ENCODE measurements around the gene TRMT112. TPM values are rescaled to one million over a fixed set of nuclear protein-coding genes. Genes with fewer than 3 reads are reported as not detected.

TRMT112 gene
- total RNA-seq, 8 experiments from 2014 or later, result 169 to 349 (median 254) TPM

DNA sequence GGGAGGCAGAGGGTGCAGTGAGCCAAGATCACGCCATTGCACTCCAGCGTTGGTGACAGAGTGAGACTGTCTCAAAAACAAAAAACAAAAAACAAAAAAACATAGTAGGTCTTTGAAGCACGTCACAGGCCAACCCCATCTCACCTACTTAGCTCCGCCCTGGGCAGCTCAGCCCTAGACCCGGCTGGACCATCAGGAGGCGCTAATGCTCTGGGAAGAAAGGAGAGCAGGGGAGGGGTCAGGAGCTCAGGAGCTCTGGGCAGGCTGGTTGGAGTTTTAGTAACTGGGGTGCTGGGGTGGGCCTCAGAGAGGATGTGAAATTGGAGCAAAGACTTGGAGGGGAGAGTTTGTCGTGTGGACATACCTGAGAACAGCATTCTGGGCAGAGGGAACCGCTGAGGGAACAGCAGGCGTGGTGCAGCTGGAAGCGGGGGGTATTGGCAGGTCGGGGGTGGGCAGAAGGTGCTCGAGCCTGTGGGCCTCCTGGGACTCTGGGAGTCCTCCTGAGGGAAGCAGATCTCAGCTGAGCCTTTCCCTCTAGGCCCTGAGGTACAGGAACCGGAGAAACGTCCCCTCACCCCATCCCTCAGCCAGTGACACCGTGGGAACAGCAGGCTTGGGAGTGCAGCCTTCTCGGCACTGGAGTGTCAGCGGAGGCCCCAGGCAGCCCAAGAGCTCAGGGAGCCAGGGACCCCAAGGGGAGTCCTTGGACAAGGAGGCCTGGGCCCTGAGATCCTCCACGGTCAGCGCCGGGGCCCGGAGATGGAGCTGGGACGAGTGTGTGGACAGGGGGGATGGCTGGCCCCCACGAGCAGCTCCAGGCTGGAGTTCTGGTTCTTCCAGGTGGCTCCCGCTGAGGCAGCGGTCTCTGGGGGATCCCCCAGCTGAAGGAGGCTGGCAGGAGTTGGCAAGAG, 39.4 kb upstream of the TRMT112 start:
- WGBS, 10 experiments, result 40 to 100% (median 84%) methylated on average over 1 to 6 of the region's 25 CpGs; no CpG with 5 or more reads in 5 of the 10 experiments
- in situ Hi-C loops (cut with MboI; ENCODE audit: low pct_unique_long_range_greater_than_20kb in 2 of 9, low sequenced_read_pairs in 9 of 9, unreplicated experiment in 9 of 9), result no loop called here
- Histone ChIP-seq H3K4me1 (replicated peaks in 1 of 2) (peaks cover 28 to 45% of the 10 kb centered on the region in 2 donors), H3K4me3 (no peak overlapping the region), H3K27ac (no peak overlapping the region)
- peak in 3 of 8 experiments; percentile 2 to 8 (median 4) for ATAC-seq (replicated peaks in 6 of 8)

DNA sequence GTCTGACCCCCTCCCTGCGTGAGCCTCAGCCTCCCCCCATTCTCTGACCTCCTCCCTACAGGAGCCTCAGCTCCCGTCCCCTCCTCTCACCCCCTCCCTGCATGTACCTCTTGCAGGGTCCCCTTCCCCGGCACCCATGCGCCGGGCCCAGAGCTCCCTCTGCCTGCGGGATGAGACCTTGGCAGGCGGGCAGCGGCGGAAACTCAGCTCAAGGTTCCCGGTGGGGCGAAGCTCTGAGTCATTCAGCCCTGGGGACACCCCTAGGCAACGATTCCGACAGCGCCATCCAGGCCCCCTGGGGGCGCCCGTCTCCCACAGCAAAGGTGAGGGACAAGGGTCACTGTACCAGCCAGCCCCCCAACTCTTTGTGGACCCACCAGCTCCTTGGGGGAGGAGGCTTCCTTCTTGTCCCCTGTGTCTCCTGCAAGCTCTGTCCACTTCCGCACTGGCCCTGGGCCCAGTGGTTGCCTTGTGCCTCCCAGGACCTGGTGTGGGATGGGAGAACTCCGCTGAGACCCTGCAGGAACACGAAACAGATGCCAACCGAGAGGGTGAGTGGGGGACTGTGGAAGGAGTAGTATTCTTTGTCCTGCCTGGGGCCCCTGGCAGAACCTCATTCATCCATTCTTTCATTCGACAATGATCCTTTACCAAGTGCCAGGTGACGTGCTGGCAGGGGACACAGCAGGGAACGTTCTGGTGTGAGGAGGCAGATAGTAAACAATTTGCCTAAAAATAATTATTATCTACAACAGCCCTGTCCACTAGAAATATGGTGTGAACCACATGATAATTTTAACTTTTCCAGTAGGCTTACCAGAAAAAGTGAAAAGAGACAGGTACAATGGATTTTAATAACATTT, 38.0 kb upstream of the TRMT112 start:
- 30 to 88% (median 67%) methylated on average over 1 to 8 of the region's 23 CpGs; no CpG with 5 or more reads in 3 of the 10 experiments for WGBS, 10 experiments
- Histone ChIP-seq H3K4me1 (replicated peaks in 1 of 2) (peaks cover 31 to 50% of the 10 kb centered on the region in 2 donors), H3K4me3 (peak overlapping the region in 2 of 5 donors; percentile 2 to 5), H3K27ac (peak overlapping the region in 1 of 2 donors; percentile 54)
- ATAC-seq (replicated peaks in 6 of 8), result peak; percentile 23 to 76 (median 68)
- in situ Hi-C loops (cut with MboI; ENCODE audit: low pct_unique_long_range_greater_than_20kb in 2 of 9, low sequenced_read_pairs in 9 of 9, unreplicated experiment in 9 of 9), result no loop called here

DNA sequence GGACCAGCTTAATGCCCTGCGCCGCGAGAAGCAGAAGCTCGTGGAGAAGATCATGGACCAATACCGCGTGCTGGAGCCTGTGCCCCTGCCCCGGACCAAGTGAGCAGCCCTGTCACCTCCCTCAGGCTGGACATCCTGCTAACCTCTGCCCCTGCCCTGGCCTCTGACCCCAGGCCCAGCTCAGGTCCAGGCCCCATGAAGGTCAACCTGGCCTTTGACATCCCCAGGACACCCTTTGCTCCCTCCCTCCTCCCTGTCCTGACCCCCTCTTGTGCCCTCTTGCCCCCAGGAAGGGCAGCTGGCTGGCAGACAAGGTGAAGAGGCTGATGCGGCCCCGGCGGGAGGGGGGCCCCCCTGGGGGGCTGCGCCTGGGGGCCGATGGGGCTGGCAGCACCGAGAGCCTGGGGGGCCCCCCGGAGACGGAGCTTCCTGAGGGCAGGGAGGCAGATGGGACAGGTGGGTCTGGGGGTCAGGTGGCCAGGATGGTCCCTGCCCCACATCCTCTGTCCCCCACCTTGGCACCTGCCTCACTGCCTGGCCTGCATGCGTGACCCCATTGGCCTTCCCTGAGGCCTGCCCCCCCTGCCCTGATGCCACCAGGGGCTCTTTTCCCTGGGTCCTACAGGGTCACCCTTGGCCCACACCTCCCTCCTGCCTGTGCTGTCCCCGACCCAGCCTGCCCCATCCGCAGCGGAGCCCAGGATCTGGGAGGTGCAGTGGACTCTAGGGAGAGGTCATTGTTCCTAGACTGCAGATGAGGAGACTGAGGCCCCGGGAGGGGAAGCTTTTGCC, 36.6 kb upstream of the TRMT112 start:
- no peak overlapping the region for H3K4me3 ChIP-seq
- peaks cover 22 to 40% of the 10 kb centered on the region in 2 donors for H3K4me1 ChIP-seq (replicated peaks in 1 of 2)
- H3K27ac ChIP-seq, result peak overlapping the region in 1 of 2 donors; percentile 18
- no peak for ATAC-seq (replicated peaks in 6 of 8)
- 87% methylated on average over 3 of the region's 20 CpGs; no CpG with 5 or more reads in 9 of the 10 experiments for WGBS, 10 experiments
- in situ Hi-C loops (cut with MboI; ENCODE audit: low pct_unique_long_range_greater_than_20kb in 2 of 9, low sequenced_read_pairs in 9 of 9, unreplicated experiment in 9 of 9), result no loop called here

DNA sequence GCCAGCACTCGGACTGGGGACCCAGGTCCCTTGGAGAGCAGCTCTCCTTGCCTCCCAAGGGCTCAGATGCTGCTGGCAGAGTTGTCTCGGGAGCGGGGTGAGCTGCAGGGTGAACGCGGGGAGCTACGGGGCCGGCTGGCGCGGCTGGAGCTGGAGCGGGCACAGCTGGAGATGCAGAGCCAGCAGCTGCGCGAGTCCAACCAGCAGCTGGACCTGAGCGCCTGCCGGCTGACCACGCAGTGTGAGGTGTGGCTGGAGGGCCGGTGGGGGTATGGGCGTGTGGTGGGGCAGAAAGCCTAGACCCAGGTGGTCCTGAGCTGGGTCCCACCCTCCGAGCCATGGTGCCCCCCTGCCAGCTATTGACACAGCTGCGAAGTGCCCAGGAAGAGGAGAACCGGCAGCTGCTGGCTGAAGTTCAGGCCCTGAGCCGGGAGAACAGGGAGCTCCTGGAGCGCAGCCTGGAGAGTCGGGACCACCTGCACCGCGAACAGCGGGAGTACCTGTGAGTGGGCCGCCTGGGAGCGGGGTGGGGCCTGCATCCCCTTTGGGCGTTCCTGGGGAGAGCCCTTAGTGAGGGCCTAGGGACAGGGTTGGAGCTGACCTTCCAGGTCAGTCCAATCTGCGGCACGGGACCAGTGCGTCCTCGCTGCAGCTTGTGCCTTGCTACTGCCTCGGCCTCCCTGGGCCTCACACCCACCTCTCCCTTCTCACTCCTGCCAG, 35.8 kb upstream of the TRMT112 start:
- no peak overlapping the region for H3K4me3 ChIP-seq
- 60 to 94% (median 83%) methylated on average over 1 to 7 of the region's 34 CpGs; no CpG with 5 or more reads in 7 of the 10 experiments for WGBS, 10 experiments
- no peak for ATAC-seq (replicated peaks in 6 of 8)
- H3K27ac ChIP-seq, result no peak overlapping the region
- in situ Hi-C loops (cut with MboI; ENCODE audit: low pct_unique_long_range_greater_than_20kb in 2 of 9, low sequenced_read_pairs in 9 of 9, unreplicated experiment in 9 of 9), result no loop called here
- H3K4me1 ChIP-seq (replicated peaks in 1 of 2), result peaks cover 22 to 41% of the 10 kb centered on the region in 2 donors

DNA sequence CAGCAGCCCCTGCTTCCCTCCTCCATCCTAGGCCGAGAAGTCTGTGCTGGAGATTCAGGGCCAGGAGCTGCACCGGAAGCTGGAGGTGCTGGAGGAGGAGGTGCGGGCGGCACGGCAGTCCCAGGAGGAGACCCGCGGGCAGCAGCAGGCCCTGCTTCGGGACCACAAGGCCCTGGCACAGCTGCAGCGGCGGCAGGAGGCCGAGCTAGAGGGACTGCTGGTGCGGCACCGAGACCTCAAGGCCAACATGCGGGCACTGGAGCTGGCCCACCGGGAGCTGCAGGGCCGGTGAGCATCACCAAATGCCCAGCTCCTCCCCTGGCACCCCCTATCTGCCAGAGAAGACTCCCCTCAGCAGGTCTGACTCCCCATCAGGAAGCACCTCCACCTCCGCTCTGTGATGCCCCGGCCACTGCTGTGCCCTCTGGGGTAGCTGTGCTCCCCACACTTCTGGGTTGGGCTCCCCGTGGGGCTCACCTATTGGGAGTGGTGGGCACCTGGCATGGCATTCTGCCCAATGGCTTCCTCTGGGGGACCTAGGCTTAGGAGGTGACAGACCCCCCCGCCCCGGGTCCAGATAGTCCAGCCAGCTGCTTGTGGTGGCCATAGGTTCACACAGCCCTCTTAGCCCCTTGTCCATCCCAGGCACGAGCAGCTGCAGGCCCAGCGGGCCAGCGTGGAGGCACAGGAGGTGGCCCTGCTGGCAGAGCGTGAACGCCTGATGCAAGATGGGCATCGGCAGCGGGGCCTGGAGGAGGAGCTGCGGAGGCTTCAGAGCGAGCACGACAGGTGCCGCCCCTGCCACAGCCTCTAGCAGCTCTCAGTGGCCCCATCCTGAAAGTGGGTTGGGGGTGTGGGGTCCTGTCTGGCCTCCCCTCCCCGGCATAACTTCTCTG, 35.0 kb upstream of the TRMT112 start:
- in situ Hi-C loops (cut with MboI; ENCODE audit: low pct_unique_long_range_greater_than_20kb in 2 of 9, low sequenced_read_pairs in 9 of 9, unreplicated experiment in 9 of 9), result no loop called here
- peaks cover 14 to 36% of the 10 kb centered on the region in 2 donors for H3K4me1 ChIP-seq (replicated peaks in 1 of 2)
- ATAC-seq (replicated peaks in 6 of 8), result no peak
- H3K4me3 ChIP-seq, result no peak overlapping the region
- 79 to 100% (median 90%) methylated on average over 1 to 9 of the region's 33 CpGs; no CpG with 5 or more reads in 4 of the 10 experiments for WGBS, 10 experiments
- no peak overlapping the region for H3K27ac ChIP-seq

DNA sequence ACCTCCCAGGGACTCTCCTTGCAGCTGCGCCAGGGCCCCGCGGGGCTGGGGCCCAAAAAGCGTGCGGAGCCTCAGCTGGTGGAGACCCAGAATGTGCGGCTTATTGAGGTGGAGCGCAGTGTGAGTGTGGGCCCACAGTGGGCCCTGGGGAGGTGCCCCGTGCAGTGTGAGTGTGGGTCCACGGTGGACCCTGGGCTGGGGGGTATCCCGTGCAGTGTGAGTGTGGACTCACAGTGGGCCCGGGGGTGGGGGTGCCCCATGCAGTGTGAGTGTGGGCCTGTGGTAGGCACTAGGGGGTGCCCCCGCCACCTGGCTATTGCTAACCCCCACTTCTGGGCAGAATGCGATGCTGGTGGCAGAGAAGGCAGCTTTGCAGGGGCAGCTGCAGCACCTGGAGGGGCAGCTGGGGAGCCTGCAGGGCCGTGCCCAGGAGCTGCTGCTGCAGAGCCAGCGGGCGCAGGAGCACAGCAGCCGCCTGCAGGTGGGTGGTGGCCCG, 33.8 kb upstream of the TRMT112 start:
- no peak overlapping the region for H3K27ac ChIP-seq
- peaks cover 10 to 26% of the 10 kb centered on the region in 2 donors for H3K4me1 ChIP-seq (replicated peaks in 1 of 2)
- no peak overlapping the region for H3K4me3 ChIP-seq
- in situ Hi-C loops (cut with MboI; ENCODE audit: low pct_unique_long_range_greater_than_20kb in 2 of 9, low sequenced_read_pairs in 9 of 9, unreplicated experiment in 9 of 9), result no loop called here
- ATAC-seq (replicated peaks in 6 of 8), result no peak
- whole genome bisulfite sequencing, 10 experiments, result 60 to 100% (median 98%) methylated on average over 1 to 5 of the region's 18 CpGs; no CpG with 5 or more reads in 6 of the 10 experiments

DNA sequence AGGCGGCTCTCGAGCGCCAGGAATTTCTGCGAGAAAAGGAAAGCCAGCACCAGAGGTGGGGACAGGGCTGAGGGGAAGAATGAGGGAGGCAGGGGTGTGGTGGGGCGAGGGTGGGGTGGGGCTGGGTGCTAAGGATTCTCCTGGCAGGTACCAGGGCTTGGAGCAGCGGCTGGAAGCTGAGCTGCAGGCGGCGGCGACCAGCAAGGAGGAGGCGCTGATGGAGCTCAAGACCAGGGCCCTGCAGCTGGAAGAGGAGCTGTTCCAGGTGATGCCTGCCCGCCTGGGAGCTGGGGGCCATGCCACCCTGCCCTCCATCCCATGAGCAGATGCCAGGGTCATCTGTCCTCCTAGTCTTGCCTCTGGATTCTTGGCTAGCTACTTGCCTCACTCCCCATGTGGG, 32.0 kb upstream of the TRMT112 start:
- WGBS, 10 experiments, result 48 to 85% (median 80%) methylated on average over 1 to 4 of the region's 11 CpGs; no CpG with 5 or more reads in 7 of the 10 experiments
- no peak overlapping the region for H3K27ac ChIP-seq
- peaks cover 10 to 23% of the 10 kb centered on the region in 2 donors for H3K4me1 ChIP-seq (replicated peaks in 1 of 2)
- H3K4me3 ChIP-seq, result no peak overlapping the region
- in situ Hi-C loops (cut with MboI; ENCODE audit: low pct_unique_long_range_greater_than_20kb in 2 of 9, low sequenced_read_pairs in 9 of 9, unreplicated experiment in 9 of 9), result no loop called here
- no peak for ATAC-seq (replicated peaks in 6 of 8)

DNA sequence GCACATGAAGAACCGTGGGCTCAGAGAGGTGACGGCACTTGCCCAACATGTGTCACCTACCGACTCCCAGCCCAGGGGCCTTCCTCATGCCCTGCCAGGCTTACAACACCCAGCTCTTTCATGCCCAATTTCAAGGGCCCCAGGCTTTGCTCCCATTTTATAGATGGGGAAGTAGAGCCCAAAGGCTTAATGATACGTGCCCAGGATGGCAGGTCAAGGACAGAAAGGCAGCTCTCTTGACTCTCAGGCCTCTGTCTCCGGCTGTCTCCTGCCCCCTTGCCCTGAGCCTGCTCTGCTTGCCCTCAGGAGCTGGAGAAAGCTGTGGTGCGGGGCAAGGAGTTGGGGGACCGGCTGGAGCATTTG, 31.6 kb upstream of the TRMT112 start:
- WGBS, 10 experiments, result 69 to 100% (median 92%) methylated on average over 1 to 5 of the region's 7 CpGs; no CpG with 5 or more reads in 7 of the 10 experiments
- Histone ChIP-seq H3K4me3 (no peak overlapping the region), H3K4me1 (replicated peaks in 1 of 2) (peaks cover 11 to 23% of the 10 kb centered on the region in 2 donors), H3K27ac (no peak overlapping the region)
- no peak for ATAC-seq (replicated peaks in 6 of 8)
- in situ Hi-C loops (cut with MboI; ENCODE audit: low pct_unique_long_range_greater_than_20kb in 2 of 9, low sequenced_read_pairs in 9 of 9, unreplicated experiment in 9 of 9), result no loop called here

DNA sequence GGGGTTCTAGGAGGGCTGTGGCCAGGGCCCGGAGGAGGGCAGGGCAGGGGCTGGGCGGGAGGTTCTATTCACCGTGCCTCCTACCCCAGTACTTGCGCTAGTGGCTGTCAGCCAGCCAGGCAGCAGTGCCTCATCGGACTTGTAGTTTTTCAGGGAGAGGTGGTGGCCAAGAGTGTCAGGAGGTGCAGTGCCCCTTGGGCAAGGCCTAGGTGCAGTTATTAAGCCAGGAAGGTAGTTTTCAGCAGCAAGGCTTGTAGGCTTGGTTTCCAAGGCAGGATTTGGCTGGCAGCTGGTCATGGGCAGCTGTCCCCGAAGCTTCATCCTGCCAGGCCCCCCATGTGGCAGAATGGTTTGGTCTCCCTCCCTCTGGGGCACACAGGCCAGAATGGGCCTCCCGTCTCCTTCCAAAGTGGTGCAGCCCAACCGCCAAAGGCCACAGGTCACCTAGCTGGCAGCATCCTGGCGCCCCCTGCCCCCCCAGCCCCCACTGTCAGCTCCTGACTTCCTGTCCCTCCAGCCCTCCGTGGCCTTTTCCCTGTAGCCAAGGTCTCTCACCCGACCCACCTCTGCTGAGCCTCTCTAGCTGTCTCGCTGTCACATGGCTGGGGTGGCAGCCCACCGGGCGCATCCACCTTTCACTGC, 31.1 kb upstream of the TRMT112 start:
- WGBS, 10 experiments, result 30 to 86% methylated on average over 1 to 2 of the region's 14 CpGs; no CpG with 5 or more reads in 8 of the 10 experiments
- peaks cover 16 to 28% of the 10 kb centered on the region in 2 donors for H3K4me1 ChIP-seq (replicated peaks in 1 of 2)
- peak overlapping the region in 1 of 2 donors; percentile 68 for H3K27ac ChIP-seq
- in situ Hi-C loops (cut with MboI; ENCODE audit: low pct_unique_long_range_greater_than_20kb in 2 of 9, low sequenced_read_pairs in 9 of 9, unreplicated experiment in 9 of 9), result no loop called here
- no peak overlapping the region for H3K4me3 ChIP-seq
- ATAC-seq (replicated peaks in 6 of 8), result peak in 6 of 8 experiments; percentile 17 to 93 (median 25)

DNA sequence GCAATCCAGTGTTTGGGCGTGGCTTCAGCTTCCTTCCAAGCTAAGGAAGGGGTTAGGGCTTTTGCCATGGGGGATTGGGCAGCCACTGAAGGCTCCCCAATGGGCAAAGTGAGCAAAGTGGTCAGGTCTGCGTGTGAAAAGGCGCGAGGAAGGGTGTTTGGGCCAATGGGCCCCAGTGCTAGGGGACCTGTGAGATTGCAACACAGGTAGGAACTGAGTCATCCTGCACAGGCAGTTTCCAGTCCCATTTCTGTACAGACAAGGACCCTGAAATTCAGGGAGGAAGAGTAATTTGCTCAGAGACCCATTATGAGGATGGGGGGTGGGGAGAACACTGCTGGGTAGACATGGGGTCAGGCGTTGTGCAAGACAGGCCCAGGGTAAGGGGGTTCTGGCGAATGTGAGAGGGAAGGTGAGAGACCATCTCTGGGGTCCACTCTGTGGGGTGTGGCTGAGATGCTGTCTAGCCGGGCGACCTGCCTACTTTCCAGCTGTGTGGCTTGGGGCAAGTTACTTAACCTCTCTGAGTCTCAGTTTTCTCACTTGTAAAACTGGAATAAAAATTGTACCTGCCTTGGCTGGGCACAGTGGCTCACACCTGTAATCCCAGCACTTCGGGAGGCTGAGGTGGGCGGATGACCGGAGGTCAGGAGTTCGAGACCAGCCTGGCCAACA, 30.0 kb upstream of the TRMT112 start:
- H3K4me3 ChIP-seq, result no peak overlapping the region
- H3K4me1 ChIP-seq (replicated peaks in 1 of 2), result peaks cover 23 to 36% of the 10 kb centered on the region in 2 donors
- no peak for ATAC-seq (replicated peaks in 6 of 8)
- in situ Hi-C loops (cut with MboI; ENCODE audit: low pct_unique_long_range_greater_than_20kb in 2 of 9, low sequenced_read_pairs in 9 of 9, unreplicated experiment in 9 of 9), result no loop called here
- no peak overlapping the region for H3K27ac ChIP-seq
- WGBS, 10 experiments, result 40 to 90% (median 82%) methylated on average over 1 to 8 of the region's 12 CpGs; no CpG with 5 or more reads in 3 of the 10 experiments

Measured in motor neuron (in vitro differentiated cells).